Measurements from ENCODE around the gene TAS2R40.
A peak's percentile ranks its signal among the peaks of the same experiment; 100 is the strongest.
"Not testable (repeated sequence)": the region's sequence is repeated elsewhere in the genome, so short reads cannot be mapped to it uniquely, and the experiment has no call there.

The TAS2R40 gene

DNA sequence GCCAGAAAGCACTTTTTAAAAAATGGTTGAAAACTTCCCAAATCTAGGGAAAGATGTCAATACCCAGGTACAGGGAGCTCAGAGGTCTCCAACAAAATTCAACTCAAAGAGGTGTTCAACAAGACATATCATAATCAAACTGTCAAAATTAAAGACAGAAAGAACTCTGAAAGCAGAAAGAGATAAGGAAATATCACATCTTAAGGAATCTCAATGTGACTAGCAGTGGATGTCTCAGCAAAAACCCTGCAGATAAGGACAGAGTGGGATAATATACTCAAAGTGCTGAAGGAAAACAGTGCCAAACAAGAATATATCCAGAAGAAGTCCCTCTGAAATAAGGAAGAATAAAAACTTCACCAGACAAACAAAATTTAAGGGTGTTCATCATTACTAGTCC, 28.4 kb downstream of the TAS2R40 start:
- no peak for DNase-seq (ENCODE audit: low read depth, low spot score)

GRCh38 chr7:143250822-143251221, 29.0 kb downstream of the TAS2R40 start:
- DNase-seq (ENCODE audit: low read depth, low spot score), result no peak

DNA sequence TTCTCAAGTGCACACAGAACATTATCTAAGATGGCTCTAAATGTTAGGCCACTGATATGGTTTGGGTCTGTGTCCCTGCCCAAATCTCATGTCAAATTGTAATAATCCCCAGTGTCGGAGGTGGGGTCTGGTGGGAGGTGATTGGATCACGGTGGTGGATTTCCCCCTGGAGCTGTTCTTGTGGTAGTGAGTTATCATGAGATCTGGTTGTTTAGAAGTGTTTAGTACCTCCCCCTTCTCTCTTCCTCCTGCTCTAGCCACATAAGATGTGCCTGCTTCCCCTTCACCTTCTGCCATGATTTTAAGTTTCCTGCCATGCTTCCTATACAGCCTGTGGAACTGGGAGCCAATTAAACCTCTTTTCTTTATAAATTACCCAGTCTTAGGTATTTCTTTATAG, 30.2 kb downstream of the TAS2R40 start:
- DNase-seq (ENCODE audit: low read depth, low spot score), result no peak

GRCh38 chr7:143255564-143255963, 33.7 kb downstream of the TAS2R40 start:
- DNase-seq (ENCODE audit: low read depth, low spot score), result no peak

- no peak for DNase-seq (ENCODE audit: low read depth, low spot score)
These were observed 34.5 kb downstream of the TAS2R40 start for GRCh38 chr7:143256325-143256724.

- DNase-seq (ENCODE audit: low read depth, low spot score), result no peak
These were observed 35.1 kb downstream of the TAS2R40 start for GRCh38 chr7:143256932-143257331.

DNA sequence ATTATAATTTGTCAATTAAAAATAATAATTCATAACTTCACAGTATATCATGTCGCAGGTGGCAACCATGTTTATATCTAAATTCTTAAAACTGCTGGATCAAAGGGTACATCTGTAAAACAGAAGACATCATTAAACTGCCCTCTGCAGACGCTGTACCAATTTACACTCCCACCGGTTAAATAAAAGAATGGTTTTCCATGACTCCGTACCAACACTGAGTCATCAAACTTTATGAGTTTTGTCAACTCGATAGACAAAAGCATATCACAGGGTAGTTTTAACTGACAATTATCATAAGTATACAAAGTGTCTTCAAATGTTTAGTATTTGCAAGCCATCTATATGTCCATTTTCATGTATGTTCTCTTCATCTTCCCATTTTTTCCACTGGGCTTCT, 35.7 kb downstream of the TAS2R40 start:
- no peak for DNase-seq (ENCODE audit: low read depth, low spot score)

DNA sequence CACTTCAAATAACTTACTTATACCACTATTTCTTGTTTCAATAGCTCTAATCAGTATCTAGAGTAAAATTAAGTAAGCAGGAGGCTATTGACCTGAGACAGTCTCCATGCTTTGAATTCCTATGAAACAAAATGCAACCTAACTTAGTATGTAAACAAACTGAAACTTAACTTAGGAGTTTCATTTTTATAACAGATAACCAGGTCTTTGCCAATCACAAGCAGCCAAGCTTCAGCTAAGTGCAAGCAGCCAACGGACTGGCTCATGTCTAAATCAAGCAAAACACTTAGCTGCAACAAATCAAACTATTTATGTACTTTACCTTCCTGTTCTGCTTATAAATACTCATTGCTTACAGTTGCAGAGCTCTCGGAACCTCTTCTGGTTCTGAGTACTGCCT, 37.0 kb downstream of the TAS2R40 start:
- DNase-seq (ENCODE audit: low read depth, low spot score), result no peak

DNA sequence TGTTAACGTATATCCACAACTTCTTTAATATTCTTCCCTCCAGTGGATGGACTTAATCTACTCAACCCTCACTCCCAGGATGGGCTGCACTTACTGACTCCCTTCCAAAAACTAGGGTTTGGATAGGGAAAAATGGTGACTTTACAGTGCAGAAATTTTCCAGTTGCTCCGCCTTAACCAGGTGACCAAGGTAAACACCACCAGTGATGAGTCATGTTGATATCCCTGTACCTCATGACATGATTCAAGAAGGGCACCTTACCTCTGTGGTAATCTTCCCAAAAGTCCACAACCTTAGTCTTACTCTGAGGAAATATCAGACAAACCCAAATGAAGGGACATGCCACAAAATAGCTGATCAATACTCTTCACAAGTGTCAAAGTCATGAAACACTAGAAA, 37.9 kb downstream of the TAS2R40 start:
- DNase-seq (ENCODE audit: low read depth, low spot score), result no peak

GRCh38 chr7:143261901-143262300, 40.1 kb downstream of the TAS2R40 start:
- no peak for DNase-seq (ENCODE audit: low read depth, low spot score)

DNA sequence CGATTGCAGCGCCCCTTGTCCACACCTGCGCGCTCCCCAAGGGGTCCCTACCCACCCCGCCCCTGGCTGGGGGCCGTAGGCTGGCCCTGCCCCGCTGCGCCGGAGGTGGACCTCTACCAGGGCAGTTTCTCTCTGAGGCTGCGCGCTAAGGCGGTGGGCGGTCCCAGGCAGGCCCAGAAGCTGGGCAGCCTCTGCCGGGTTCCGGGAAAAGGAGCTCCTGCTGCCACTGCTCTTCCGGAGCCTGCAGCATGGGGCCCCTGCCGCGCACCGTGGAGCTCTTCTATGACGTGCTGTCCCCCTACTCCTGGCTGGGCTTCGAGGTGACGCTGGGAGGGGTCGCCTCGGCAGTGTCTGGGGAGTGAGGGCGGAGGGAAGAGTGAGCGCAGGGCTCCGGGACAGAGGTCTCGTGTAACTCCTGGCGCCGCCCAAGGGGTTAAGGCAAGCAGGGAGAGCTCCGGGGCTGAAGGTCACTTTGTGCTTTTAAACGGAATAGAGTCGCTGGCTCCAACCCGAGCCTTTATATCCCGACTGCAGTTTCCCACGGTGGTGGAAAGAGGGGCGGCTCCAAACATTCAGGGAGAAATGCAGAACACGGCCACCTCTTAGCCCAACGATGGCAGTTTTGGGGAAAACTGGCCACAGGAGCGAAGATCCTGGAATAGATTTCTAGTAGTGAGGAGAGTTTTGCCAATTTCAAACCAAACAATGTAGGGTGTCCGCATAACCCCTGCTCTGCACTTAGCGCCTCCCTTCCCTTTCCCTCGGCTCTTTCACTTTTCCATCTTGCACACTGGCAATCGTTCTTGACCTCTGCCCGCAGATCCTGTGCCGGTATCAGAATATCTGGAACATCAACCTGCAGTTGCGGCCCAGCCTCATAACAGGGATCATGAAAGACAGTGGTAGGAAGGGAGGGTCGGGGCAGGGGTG, 41.7 kb downstream of the TAS2R40 start, which contains the start of gene GSTK1:
GSTK1 (plus strand) TSS at position 176 of the 930 bp plus-strand sequence; CDS start at position 249, 73 bp downstream.
- peak; percentile 69 for DNase-seq (ENCODE audit: low read depth, low spot score)

- not testable (repeated sequence) for DNase-seq (ENCODE audit: low read depth, low spot score)
These were observed 42.3 kb downstream of the TAS2R40 start for GRCh38 chr7:143264196-143264568.

GRCh38 chr7:143265017-143265693, 43.3 kb downstream of the TAS2R40 start:
- no peak for DNase-seq (ENCODE audit: low read depth, low spot score)

DNA sequence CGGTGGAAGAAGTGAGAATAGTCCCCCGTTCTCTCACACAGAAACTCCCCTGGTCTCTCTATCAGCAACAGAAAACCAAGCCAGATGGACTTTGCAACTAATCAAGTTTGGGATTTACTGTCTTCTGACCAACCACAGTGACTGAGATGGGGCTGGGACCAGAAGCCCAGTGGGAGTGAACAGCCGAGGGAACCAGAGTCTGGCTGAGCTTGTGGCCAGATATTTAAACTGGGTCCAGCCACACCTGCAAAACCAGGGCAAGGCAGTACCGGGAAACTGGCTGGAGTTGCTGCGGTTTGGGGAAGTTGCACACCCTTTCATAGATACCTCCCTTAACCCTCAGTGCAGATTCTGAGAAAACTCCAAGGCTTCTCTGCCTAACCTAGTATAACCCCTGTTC, 47.4 kb downstream of the TAS2R40 start:
- DNase-seq (ENCODE audit: low read depth, low spot score), result no peak

GRCh38 chr7:143271240-143271639, 49.4 kb downstream of the TAS2R40 start:
- DNase-seq (ENCODE audit: low read depth, low spot score), result no peak
